Stimulated activated naive B cell treated with anti-CD40 and anti-IgM and Interleukin-4, amounts not matched to agents 10 μg/mL and 1 μg/mL and 100 μg/mL, for 72 hours (primary cell): ENCODE results near the gene VDAC1.
"Not testable (repeated sequence)": the region's sequence is repeated elsewhere in the genome, so short reads cannot be mapped to it uniquely, and the experiment has no call there.

ENCODE experiments used
- ATAC-seq, 2 donors: fragments of 150-1000 bp; cut with Tn5 transposase; replicated peaks; 2 replicates each; pipeline ENCODE4 v1.10.0; 2021; ENCODE audit warnings: moderate library complexity in 1 of 2
- DNase-seq: peaks from one replicate; pipeline ENCODE4 v3.0.0; 2021
- H3K27ac Mint-ChIP-seq: one replicate; pipeline ENCODE4 v1.8.0; 2022; ENCODE audit warnings: mild to moderate bottlenecking, mixed read lengths
- H3K27me3 Mint-ChIP-seq, 2 donors: one replicate each; pipeline ENCODE4 v1.8.0; 2022; ENCODE audit warnings: mixed read lengths in 2 of 2
- H3K36me3 Mint-ChIP-seq, 2 donors: one replicate each; pipeline ENCODE4 v1.8.0; 2022; ENCODE audit warnings: mixed read lengths in 2 of 2, mild to moderate bottlenecking in 1 of 2
- H3K4me1 Mint-ChIP-seq, 2 donors: one replicate each; pipeline ENCODE4 v1.8.0; 2022; ENCODE audit warnings: mixed read lengths in 2 of 2, mild to moderate bottlenecking in 1 of 2
- H3K4me3 Mint-ChIP-seq, 2 donors: one replicate each; pipeline ENCODE4 v1.8.0; 2022; ENCODE audit warnings: mild to moderate bottlenecking in 2 of 2, mixed read lengths in 2 of 2, moderate library complexity in 1 of 2
- H3K9me3 Mint-ChIP-seq, 2 donors: one replicate each; pipeline ENCODE4 v1.8.0; 2022; ENCODE audit warnings: mixed read lengths in 2 of 2, mild to moderate bottlenecking in 1 of 2

VDAC1 gene

GRCh38 chr5:133939668-133940067 lies 65.1 kb downstream of the VDAC1 start:
- H3K27ac Mint-ChIP-seq = peak overlapping the region; percentile 85

GRCh38 chr5:133938929-133939328 lies 65.8 kb downstream of the VDAC1 start:
- peaks cover 9 to 17% of the 10 kb centered on the region in 2 donors for H3K9me3 Mint-ChIP-seq
- peak overlapping the region; percentile 85 for H3K27ac Mint-ChIP-seq
- no peak overlapping the region for H3K4me3 Mint-ChIP-seq
- H3K36me3 Mint-ChIP-seq = peaks cover 10 to 11% of the 10 kb centered on the region in 2 donors
- no peaks in the 10 kb centered on the region for H3K27me3 Mint-ChIP-seq
- ATAC-seq (peak; percentile 30 to 40), DNase-seq (no peak)
- peaks cover 67 to 92% of the 10 kb centered on the region in 2 donors for H3K4me1 Mint-ChIP-seq

More at GRCh38 chr5:133939668-133940067, 65.1 kb downstream of the VDAC1 start:
- DNase-seq (no peak), ATAC-seq (peak in 1 of 2 donors; percentile 18)
- peak overlapping the region; percentile 22 to 36 for H3K4me3 Mint-ChIP-seq
- peaks cover 10 to 11% of the 10 kb centered on the region in 2 donors for H3K36me3 Mint-ChIP-seq
- peaks cover 9 to 17% of the 10 kb centered on the region in 2 donors for H3K9me3 Mint-ChIP-seq
- H3K27me3 Mint-ChIP-seq = no peaks in the 10 kb centered on the region
- H3K4me1 Mint-ChIP-seq = peaks cover 63 to 85% of the 10 kb centered on the region in 2 donors

- ATAC-seq (no peak), DNase-seq (no peak)
- no peak overlapping the region for H3K4me3 Mint-ChIP-seq
- H3K9me3 Mint-ChIP-seq = peaks cover 9 to 17% of the 10 kb centered on the region in 2 donors
- H3K27ac Mint-ChIP-seq = peak overlapping the region; percentile 44
- peaks cover 10 to 11% of the 10 kb centered on the region in 2 donors for H3K36me3 Mint-ChIP-seq
- peaks cover 68 to 95% of the 10 kb centered on the region in 2 donors for H3K4me1 Mint-ChIP-seq
- H3K27me3 Mint-ChIP-seq = no peaks in the 10 kb centered on the region
Observed at GRCh38 chr5:133938039-133938821, 66.5 kb downstream of the VDAC1 start.

- H3K27me3 Mint-ChIP-seq, ATAC-seq, H3K4me3 Mint-ChIP-seq, DNase-seq: not testable (repeated sequence)
- peaks cover 9 to 17% of the 10 kb centered on the region in 2 donors for H3K9me3 Mint-ChIP-seq
- H3K27ac Mint-ChIP-seq = peak overlapping the region; percentile 68
- H3K4me1 Mint-ChIP-seq = peaks cover 72 to 96% of the 10 kb centered on the region in 2 donors
- peaks cover 10 to 11% of the 10 kb centered on the region in 2 donors for H3K36me3 Mint-ChIP-seq
Observed at GRCh38 chr5:133937628-133938027, 67.1 kb downstream of the VDAC1 start.

GRCh38 chr5:133936651-133937015 lies 68.1 kb downstream of the VDAC1 start:
- H3K36me3 Mint-ChIP-seq = peaks cover 7 to 11% of the 10 kb centered on the region in 2 donors
- no peaks in the 10 kb centered on the region for H3K27me3 Mint-ChIP-seq
- DNase-seq (no peak), ATAC-seq (no peak)
- peaks cover 75 to 98% of the 10 kb centered on the region in 2 donors for H3K4me1 Mint-ChIP-seq
- H3K9me3 Mint-ChIP-seq = peaks cover 9 to 17% of the 10 kb centered on the region in 2 donors
- H3K27ac Mint-ChIP-seq = peak overlapping the region; percentile 96
- H3K4me3 Mint-ChIP-seq = peak overlapping the region; percentile 55 to 61

GRCh38 chr5:133935991-133936650 lies 68.7 kb downstream of the VDAC1 start:
- Mint-ChIP-seq H3K9me3 (peaks cover 9 to 17% of the 10 kb centered on the region in 2 donors), H3K27ac (peak overlapping the region; percentile 96), H3K4me1 (peaks cover 76 to 98% of the 10 kb centered on the region in 2 donors), H3K36me3 (peaks cover 6 to 11% of the 10 kb centered on the region in 2 donors), H3K4me3 (peak overlapping the region; percentile 61 to 70)
- DNase-seq, ATAC-seq, H3K27me3 Mint-ChIP-seq: not testable (repeated sequence)

- ATAC-seq (no peak), DNase-seq (no peak)
- peak overlapping the region; percentile 96 for H3K27ac Mint-ChIP-seq
- H3K27me3 Mint-ChIP-seq = no peaks in the 10 kb centered on the region
- peaks cover 80 to 100% of the 10 kb centered on the region in 2 donors for H3K4me1 Mint-ChIP-seq
- H3K36me3 Mint-ChIP-seq = peaks cover 6 to 11% of the 10 kb centered on the region in 2 donors
- peak overlapping the region; percentile 39 to 83 for H3K4me3 Mint-ChIP-seq
- peaks cover 9 to 17% of the 10 kb centered on the region in 2 donors for H3K9me3 Mint-ChIP-seq
Observed at GRCh38 chr5:133935667-133935940, 69.2 kb downstream of the VDAC1 start.

- DNase-seq = peak; percentile 34
- H3K27ac Mint-ChIP-seq = peak overlapping the region; percentile 97
- ATAC-seq = peak; percentile 61 to 67
- H3K4me1 Mint-ChIP-seq = peaks cover 82 to 100% of the 10 kb centered on the region in 2 donors
- no peaks in the 10 kb centered on the region for H3K27me3 Mint-ChIP-seq
- peaks cover 6 to 11% of the 10 kb centered on the region in 2 donors for H3K36me3 Mint-ChIP-seq
- peak overlapping the region; percentile 68 to 83 for H3K4me3 Mint-ChIP-seq
- peaks cover 9 to 17% of the 10 kb centered on the region in 2 donors for H3K9me3 Mint-ChIP-seq
Observed at GRCh38 chr5:133934822-133935666, 69.7 kb downstream of the VDAC1 start.

GRCh38 chr5:133934311-133934710 lies 70.5 kb downstream of the VDAC1 start:
- H3K4me3 Mint-ChIP-seq = peak overlapping the region; percentile 76 to 83
- DNase-seq (no peak), ATAC-seq (no peak)
- H3K27ac Mint-ChIP-seq = peak overlapping the region; percentile 97
- H3K36me3 Mint-ChIP-seq = peaks cover 5% of the 10 kb centered on the region in 2 donors
- H3K27me3 Mint-ChIP-seq = no peaks in the 10 kb centered on the region
- peaks cover 84 to 100% of the 10 kb centered on the region in 2 donors for H3K4me1 Mint-ChIP-seq
- peaks cover 5 to 11% of the 10 kb centered on the region in 2 donors for H3K9me3 Mint-ChIP-seq

- Mint-ChIP-seq H3K9me3 (peaks cover 5 to 11% of the 10 kb centered on the region in 2 donors), H3K4me3 (peak overlapping the region; percentile 76 to 83), H3K36me3 (peaks cover 5% of the 10 kb centered on the region in 2 donors), H3K27me3 (no peaks in the 10 kb centered on the region), H3K27ac (peak overlapping the region; percentile 97), H3K4me1 (peaks cover 83 to 100% of the 10 kb centered on the region in 2 donors)
- DNase-seq = no peak
- no peak for ATAC-seq
Observed at GRCh38 chr5:133933670-133934295, 71.0 kb downstream of the VDAC1 start.

GRCh38 chr5:133933169-133933509 lies 71.6 kb downstream of the VDAC1 start:
- peak overlapping the region; percentile 97 for H3K27ac Mint-ChIP-seq
- peak overlapping the region in 1 of 2 donors; percentile 60 for H3K4me3 Mint-ChIP-seq

GRCh38 chr5:133932441-133933168 lies 72.2 kb downstream of the VDAC1 start:
- Mint-ChIP-seq H3K27me3 (no peaks in the 10 kb centered on the region), H3K4me1 (peaks cover 82 to 99% of the 10 kb centered on the region in 2 donors), H3K9me3 (peaks cover 5 to 11% of the 10 kb centered on the region in 2 donors), H3K27ac (peak overlapping the region; percentile 97), H3K36me3 (peaks cover 5% of the 10 kb centered on the region in 2 donors), H3K4me3 (peak overlapping the region; percentile 41 to 60)
- ATAC-seq (peak; percentile 64 to 65), DNase-seq (peak; percentile 78)

More at GRCh38 chr5:133933169-133933509, 71.6 kb downstream of the VDAC1 start:
- Mint-ChIP-seq H3K36me3 (peaks cover 5% of the 10 kb centered on the region in 2 donors), H3K9me3 (peaks cover 5 to 11% of the 10 kb centered on the region in 2 donors), H3K27me3 (no peaks in the 10 kb centered on the region), H3K4me1 (peaks cover 81 to 100% of the 10 kb centered on the region in 2 donors)
- ATAC-seq (no peak), DNase-seq (no peak)

- DNase-seq = no peak
- H3K4me3 Mint-ChIP-seq = no peak overlapping the region
- peak overlapping the region; percentile 62 for H3K27ac Mint-ChIP-seq
- H3K36me3 Mint-ChIP-seq = peaks cover 3 to 6% of the 10 kb centered on the region in 2 donors
- H3K9me3 Mint-ChIP-seq = peaks cover 3 to 9% of the 10 kb centered on the region in 2 donors
- no peaks in the 10 kb centered on the region for H3K27me3 Mint-ChIP-seq
- peaks cover 82 to 98% of the 10 kb centered on the region in 2 donors for H3K4me1 Mint-ChIP-seq
- ATAC-seq = no peak
Observed at GRCh38 chr5:133931546-133931945, 73.2 kb downstream of the VDAC1 start.
